Gastrocnemius medialis (tissue), 4 donors: ENCODE measurements around the gene TIGD4. TPM values are rescaled to one million over a fixed set of nuclear protein-coding genes. Genes with fewer than 3 reads are reported as not detected.

Source experiments
- ATAC-seq, 2 donors: fragments of 150-250 bp; one replicate each; pipeline ENCODE4 v1.9.1; 2016
- DNase-seq, 2 donors: peaks; one replicate each; pipeline ENCODE4 v3.0.0-alpha.2; 2019
- H3K27ac ChIP-seq, 4 donors: fragments of 200-600 bp; sonication (generic); 1 replicate in 1 of 4; 2 replicates in 3 of 4; pipeline ENCODE4 v1.5.1; 2016 to 2018; ENCODE audit warnings: mild to moderate bottlenecking in 2 of 4, moderate library complexity in 1 of 4
- H3K27me3 ChIP-seq, 3 donors: fragments of 200-600 bp; sonication (generic) in 2 of 3; 1 replicate in 1 of 3; 2 replicates in 2 of 3; pipeline versions ENCODE4 v1.5.1 to v1.6.0; 2016 to 2019; ENCODE audit warnings: mild to moderate bottlenecking in 1 of 3, moderate library complexity in 1 of 3
- H3K36me3 ChIP-seq, 2 donors: fragments of 200-600 bp; sonication (generic) in 1 of 2; one replicate each; pipeline ENCODE4 v1.5.1; 2017 to 2018
- H3K4me1 ChIP-seq, 2 donors: fragments of 200-600 bp; sonication (generic) in 1 of 2; one replicate each; pipeline ENCODE4 v1.5.1; 2016 to 2017; ENCODE audit warnings: mild to moderate bottlenecking in 2 of 2
- H3K4me3 ChIP-seq, 4 donors: fragments of 200-600 bp; sonication (generic) in 3 of 4; 1 replicate in 1 of 4; 2 replicates in 3 of 4; pipeline ENCODE4 v1.5.1; 2016 to 2019; ENCODE audit warnings: mild to moderate bottlenecking in 2 of 4
- H3K9me3 ChIP-seq, 3 donors: fragments of 200-600 bp; sonication (generic) in 2 of 3; 1 replicate in 1 of 3; 2 replicates in 2 of 3; pipeline ENCODE4 v1.5.1; 2016 to 2019
- POLR2A ChIP-seq, 2 donors: fragments of 450-650 bp; IDR thresholded peaks; one replicate each; pipeline ENCODE4 v1.6.1; 2017; ENCODE audit warnings: antibody characterized with exemption in 2 of 2, mild to moderate bottlenecking in 2 of 2, moderate library complexity in 2 of 2
- in situ Hi-C, 4 donors: fragments of 200-750 bp; cut with MboI; loops; one replicate each; pipeline versions ENCODE4 v1.15.0 to v1.8.0; 2017; ENCODE audit warnings: low sequenced_read_pairs in 4 of 4
- intact Hi-C: fragments of 100-400 bp; cut with DNase I; formaldehyde crosslinking; loops from one replicate; pipeline ENCODE4 v1.15.1; 2023; ENCODE audit warnings: low total_unique reads
- total RNA-seq, 4 donors: library from RNA; depleted of rRNA; stranded (reverse); fragments of >200 nt; gene quantifications; one replicate each; pipeline versions ENCODE4 v1.1.0 to v1.2.3, GENCODE V29; 2016
- TF ChIP-seq, protein P1 (sequence below), 5 experiments: fragments of 450-650 bp in 3 of 5; fragments of 200-600 bp in 2 of 5; sonication (generic) in 2 of 5; IDR thresholded peaks in 4 of 5; conservative IDR thresholded peaks in 1 of 5; 1 replicate in 4 of 5; 2 replicates in 1 of 5; pipeline ENCODE4 v1.5.1; 2016 to 2019; ENCODE audit warnings: antibody characterized with exemption in 5 of 5, mild to moderate bottlenecking in 3 of 5, moderate library complexity in 3 of 5

The TIGD4 gene
- total RNA-seq, 4 donors from 2014 or later = 0.09 to 0.23 TPM; not detected in 2

DNA sequence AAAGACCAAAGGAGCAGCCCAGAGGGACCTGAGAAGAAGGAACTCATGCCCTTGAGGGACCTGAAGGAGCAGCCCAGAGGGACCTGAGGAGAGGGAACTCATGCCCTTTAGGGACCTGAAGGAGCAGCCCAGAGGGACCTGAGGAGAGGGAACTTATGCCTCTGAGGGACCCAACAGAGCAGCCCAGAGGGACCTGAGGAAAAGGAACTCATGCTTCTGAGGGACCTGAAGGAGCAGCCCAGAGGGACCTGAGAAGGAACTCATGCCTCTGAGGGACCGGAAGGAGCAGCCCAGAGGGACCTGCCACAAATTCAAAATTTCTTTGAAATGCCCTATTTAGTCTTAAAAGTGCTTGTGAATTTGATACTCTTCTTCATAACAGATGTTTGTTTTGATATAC lies 51.2 kb downstream of the TIGD4 start:
- no peaks in the 10 kb centered on the region for H3K36me3 ChIP-seq
- DNase-seq (no peak), ATAC-seq (no peak)
- no peaks in the 10 kb centered on the region for H3K27me3 ChIP-seq
- no peak overlapping the region for H3K27ac ChIP-seq
- in situ Hi-C loops (no loop called here), intact Hi-C loops (no loop called here)
- no peak for TF ChIP-seq POLR2A (IDR thresholded peaks at IDR 0.05)
- TF ChIP-seq, protein P1, sequence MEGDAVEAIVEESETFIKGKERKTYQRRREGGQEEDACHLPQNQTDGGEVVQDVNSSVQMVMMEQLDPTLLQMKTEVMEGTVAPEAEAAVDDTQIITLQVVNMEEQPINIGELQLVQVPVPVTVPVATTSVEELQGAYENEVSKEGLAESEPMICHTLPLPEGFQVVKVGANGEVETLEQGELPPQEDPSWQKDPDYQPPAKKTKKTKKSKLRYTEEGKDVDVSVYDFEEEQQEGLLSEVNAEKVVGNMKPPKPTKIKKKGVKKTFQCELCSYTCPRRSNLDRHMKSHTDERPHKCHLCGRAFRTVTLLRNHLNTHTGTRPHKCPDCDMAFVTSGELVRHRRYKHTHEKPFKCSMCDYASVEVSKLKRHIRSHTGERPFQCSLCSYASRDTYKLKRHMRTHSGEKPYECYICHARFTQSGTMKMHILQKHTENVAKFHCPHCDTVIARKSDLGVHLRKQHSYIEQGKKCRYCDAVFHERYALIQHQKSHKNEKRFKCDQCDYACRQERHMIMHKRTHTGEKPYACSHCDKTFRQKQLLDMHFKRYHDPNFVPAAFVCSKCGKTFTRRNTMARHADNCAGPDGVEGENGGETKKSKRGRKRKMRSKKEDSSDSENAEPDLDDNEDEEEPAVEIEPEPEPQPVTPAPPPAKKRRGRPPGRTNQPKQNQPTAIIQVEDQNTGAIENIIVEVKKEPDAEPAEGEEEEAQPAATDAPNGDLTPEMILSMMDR (IDR thresholded peaks at IDR 0.05 in 4 of 5, conservative IDR thresholded peaks at IDR 0.05 in 1 of 5) = no peak
- H3K4me1 ChIP-seq = no peaks in the 10 kb centered on the region
- H3K4me3 ChIP-seq = no peak overlapping the region
- no peaks in the 10 kb centered on the region for H3K9me3 ChIP-seq

DNA sequence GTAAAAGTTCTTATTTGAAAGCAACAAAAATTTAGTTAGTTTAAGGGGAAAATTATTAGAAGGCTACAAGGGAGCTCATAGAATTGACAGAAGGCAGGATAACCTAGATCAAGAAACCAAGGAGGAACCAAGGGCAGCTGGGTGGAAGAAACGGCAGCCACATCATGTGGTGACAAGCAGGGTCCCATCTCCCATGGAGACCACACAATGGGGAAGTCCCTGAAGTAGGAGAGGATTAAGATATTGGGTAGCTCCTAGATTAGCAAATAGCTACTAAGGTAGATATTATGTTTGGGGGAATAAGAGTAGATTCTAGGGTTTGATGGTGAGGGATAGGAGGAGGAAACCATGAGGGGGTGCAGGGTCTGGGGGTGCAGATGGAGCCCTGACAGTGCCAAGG lies 51.7 kb downstream of the TIGD4 start:
- intact Hi-C loops (no loop called here), in situ Hi-C loops (no loop called here)
- Histone ChIP-seq H3K4me1 (no peaks in the 10 kb centered on the region), H3K4me3 (no peak overlapping the region), H3K36me3 (no peaks in the 10 kb centered on the region), H3K27ac (no peak overlapping the region), H3K27me3 (no peaks in the 10 kb centered on the region), H3K9me3 (no peaks in the 10 kb centered on the region)
- DNase-seq (no peak), ATAC-seq (no peak)
- TF ChIP-seq POLR2A (IDR thresholded peaks at IDR 0.05) = no peak
- TF ChIP-seq, protein P1 (IDR thresholded peaks at IDR 0.05 in 4 of 5, conservative IDR thresholded peaks at IDR 0.05 in 1 of 5) = no peak

DNA sequence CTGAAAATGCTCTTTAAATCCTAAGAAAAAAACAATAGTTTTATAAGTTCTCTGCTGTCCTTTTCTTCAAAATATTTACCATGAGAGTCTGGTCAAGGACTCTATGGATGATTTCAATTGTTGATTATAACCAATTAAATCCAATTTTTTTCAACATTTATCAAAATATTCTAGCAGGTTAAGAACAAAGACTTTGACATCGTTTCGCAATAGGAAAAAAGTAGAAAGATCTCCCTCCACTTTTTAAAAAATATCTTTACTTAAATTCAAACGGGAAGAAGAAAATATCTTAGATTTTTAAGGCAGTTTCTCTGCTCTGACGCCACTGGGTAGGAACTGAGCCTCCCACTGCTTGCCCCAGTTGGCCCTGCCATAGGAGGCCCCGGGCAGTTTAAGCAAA lies 55.0 kb downstream of the TIGD4 start:
- no peaks in the 10 kb centered on the region for H3K27me3 ChIP-seq
- H3K9me3 ChIP-seq = no peaks in the 10 kb centered on the region
- H3K36me3 ChIP-seq = no peaks in the 10 kb centered on the region
- no peaks in the 10 kb centered on the region for H3K4me1 ChIP-seq
- DNase-seq (no peak), ATAC-seq (no peak)
- no peak overlapping the region for H3K4me3 ChIP-seq
- in situ Hi-C loops = no loop called here
- TF ChIP-seq, protein P1 (IDR thresholded peaks at IDR 0.05 in 4 of 5, conservative IDR thresholded peaks at IDR 0.05 in 1 of 5) = no peak
- TF ChIP-seq POLR2A (IDR thresholded peaks at IDR 0.05) = no peak
- intact Hi-C loops = no loop called here
- no peak overlapping the region for H3K27ac ChIP-seq

DNA sequence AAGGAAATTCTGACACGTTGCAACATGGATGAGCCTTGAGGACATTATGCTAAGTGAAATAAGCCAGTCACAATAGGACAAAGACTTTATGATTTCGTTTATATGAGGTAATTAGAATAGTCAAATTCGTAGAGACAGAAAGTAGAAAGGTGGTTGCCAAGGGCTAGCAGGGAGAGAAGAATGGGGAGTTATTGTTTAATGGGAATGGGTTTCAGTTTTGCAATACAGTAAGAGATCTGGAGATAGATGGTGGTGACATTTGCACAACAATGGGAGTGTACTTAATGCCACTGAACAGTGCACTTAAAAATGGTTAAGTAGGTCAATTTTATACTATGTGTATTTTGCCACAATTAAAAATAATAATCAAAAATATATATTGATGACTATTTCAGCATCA lies 56.3 kb downstream of the TIGD4 start:
- H3K9me3 ChIP-seq = no peaks in the 10 kb centered on the region
- intact Hi-C loops (no loop called here), in situ Hi-C loops (no loop called here)
- H3K36me3 ChIP-seq = no peaks in the 10 kb centered on the region
- no peak for TF ChIP-seq POLR2A (IDR thresholded peaks at IDR 0.05)
- TF ChIP-seq, protein P1 (IDR thresholded peaks at IDR 0.05 in 4 of 5, conservative IDR thresholded peaks at IDR 0.05 in 1 of 5) = no peak
- ATAC-seq = no peak
- no peak for DNase-seq
- no peak overlapping the region for H3K4me3 ChIP-seq
- no peaks in the 10 kb centered on the region for H3K4me1 ChIP-seq
- no peaks in the 10 kb centered on the region for H3K27me3 ChIP-seq
- no peak overlapping the region for H3K27ac ChIP-seq

DNA sequence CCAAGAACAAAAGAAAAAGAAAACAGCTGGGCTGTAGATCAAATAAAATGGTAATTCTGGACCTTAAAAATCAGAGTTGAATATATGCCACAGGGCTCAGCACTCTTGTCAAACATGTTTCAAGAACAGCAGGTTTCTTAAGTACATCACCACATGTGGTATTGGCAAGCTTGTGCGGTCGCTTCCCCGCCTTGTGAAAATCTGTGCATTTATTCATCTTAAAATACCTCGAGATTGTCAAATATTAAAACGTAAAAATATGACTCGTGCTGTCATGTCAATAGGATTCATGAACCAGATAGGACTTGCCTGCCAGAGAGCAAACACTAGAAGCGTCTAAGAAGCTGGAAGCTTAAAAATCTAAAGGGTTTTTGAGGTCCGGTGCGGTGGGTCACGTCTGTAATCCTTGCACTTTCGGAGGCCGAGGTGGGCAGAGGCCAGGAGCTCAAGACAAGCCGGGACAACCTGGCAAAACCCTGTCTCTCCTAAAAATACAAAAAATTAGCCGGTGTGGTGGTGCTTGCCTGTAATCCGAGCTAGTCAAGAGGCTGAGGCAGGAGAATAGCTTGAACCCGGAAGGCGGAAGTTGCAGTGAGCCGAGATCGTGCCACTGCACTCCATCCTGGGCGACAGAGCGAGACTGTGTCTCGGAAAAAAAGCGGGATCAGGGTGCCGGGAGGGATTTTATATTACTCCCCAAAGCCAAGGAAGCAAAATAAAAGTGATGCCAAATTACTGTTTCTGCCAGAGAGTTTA lies 59.6 kb downstream of the TIGD4 start:
- in situ Hi-C loops = no loop called here
- Histone ChIP-seq H3K27me3 (no peaks in the 10 kb centered on the region), H3K4me3 (no peak overlapping the region), H3K27ac (no peak overlapping the region), H3K4me1 (no peaks in the 10 kb centered on the region), H3K9me3 (no peaks in the 10 kb centered on the region), H3K36me3 (no peaks in the 10 kb centered on the region)
- intact Hi-C loops = no loop called here
- TF ChIP-seq, protein P1 (IDR thresholded peaks at IDR 0.05 in 4 of 5, conservative IDR thresholded peaks at IDR 0.05 in 1 of 5) = no peak
- TF ChIP-seq POLR2A (IDR thresholded peaks at IDR 0.05) = no peak
- DNase-seq (no peak), ATAC-seq (no peak)
